H1 (cell line): Measurements from ENCODE around the gene PLK5. TPM values are rescaled to one million over a fixed set of nuclear protein-coding genes. Genes with fewer than 3 reads are reported as not detected.

Experiments used
- CTCF ChIA-PET: fragments of 300-600 bp; sonication (Branson Sonifier 250); formaldehyde crosslinking; loops from one replicate; lab custom pipeline; 2021; ENCODE audit not compliant: partially characterized antibody; lab: Charles Lee
- POLR2A ChIA-PET: fragments of 300-600 bp; sonication (Branson Sonifier 250); formaldehyde crosslinking; loops from one replicate; lab custom pipeline; 2021; ENCODE audit warnings: inconsistent platforms; ENCODE audit not compliant: partially characterized antibody; lab: Charles Lee
- DNase-seq, 2 experiments: peaks; one replicate each; pipeline versions ENCODE4 v3.0.0 to v3.0.0-alpha.2; 2010 to 2022; ENCODE audit warnings: low spot score in 2 of 2, low read depth in 1 of 2, mixed read lengths in 1 of 2
- FAIRE-seq: peaks from 2 replicates; lab custom pipeline; 2011; peaks lifted over from hg19 to GRCh38; lab: Jason Lieb, UNC
- H2AFZ ChIP-seq: 2 replicates; pipeline ENCODE4 v1.8.1; 2012; ENCODE audit warnings: low read length, inconsistent platforms
- H2AK5ac ChIP-seq: 2 replicates; pipeline ENCODE4 v1.6.1; 2013; ENCODE audit warnings: low read depth, low read length
- H2BK120ac ChIP-seq: replicated peaks from 2 replicates; pipeline ENCODE3; 2013; ENCODE audit warnings: low read depth, low read length, inconsistent platforms
- H2BK12ac ChIP-seq: 2 replicates; pipeline ENCODE4 v1.6.1; 2013; ENCODE audit warnings: low read depth, low read length
- H2BK15ac ChIP-seq: 2 replicates; pipeline ENCODE4 v1.6.1; 2013; ENCODE audit warnings: low read length
- H2BK20ac ChIP-seq: 2 replicates; pipeline ENCODE4 v1.6.1; 2013; ENCODE audit warnings: low read length
- H2BK5ac ChIP-seq: 2 replicates; pipeline ENCODE4 v1.6.1; 2013; ENCODE audit warnings: low read depth, low read length
- H3K14ac ChIP-seq: 2 replicates; pipeline ENCODE4 v1.6.1; 2013; ENCODE audit warnings: inconsistent platforms; ENCODE audit not compliant: insufficient read length
- H3K18ac ChIP-seq: 2 replicates; pipeline ENCODE4 v1.6.1; 2013; ENCODE audit warnings: low read length; ENCODE audit errors: extremely low read depth
- H3K23ac ChIP-seq: 2 replicates; pipeline ENCODE4 v1.6.1; 2013; ENCODE audit warnings: inconsistent platforms; ENCODE audit not compliant: insufficient read length
- H3K23me2 ChIP-seq: 2 replicates; pipeline ENCODE4 v1.6.1; 2013; ENCODE audit warnings: low read depth, low read length
- H3K27ac ChIP-seq: 2 replicates; pipeline ENCODE4 v1.6.1; 2011; ENCODE audit warnings: low read depth, low read length, inconsistent platforms
- H3K27me3 ChIP-seq, 4 experiments: replicated peaks in 1 of 4; 1 replicate in 1 of 4; 2 replicates in 3 of 4; pipeline versions ENCODE4 v1.6.1 to v1.8.1; 2011 to 2013; ENCODE audit warnings: low read length in 3 of 4, mild to moderate bottlenecking in 3 of 4, inconsistent platforms in 2 of 4, mixed read lengths in 2 of 4, moderate library complexity in 1 of 4; ENCODE audit not compliant: control insufficient read depth in 3 of 4, insufficient read depth in 3 of 4; ENCODE audit errors: extremely low read depth in 1 of 4
- H3K36me3 ChIP-seq, 4 experiments: 2 replicates each; pipeline versions ENCODE4 v1.6.1 to v1.8.1; 2011 to 2013; ENCODE audit warnings: mild to moderate bottlenecking in 4 of 4, low read length in 3 of 4, moderate library complexity in 2 of 4, control low read depth in 1 of 4, inconsistent platforms in 1 of 4; ENCODE audit not compliant: insufficient read depth in 4 of 4, control insufficient read depth in 2 of 4
- H3K4ac ChIP-seq: replicated peaks from 2 replicates; pipeline ENCODE3; 2013; ENCODE audit warnings: low read length, low read depth, mixed read lengths, inconsistent platforms; ENCODE audit not compliant: insufficient read length
- H3K4me1 ChIP-seq, 4 experiments: replicated peaks in 1 of 4; 1 replicate in 1 of 4; 2 replicates in 3 of 4; pipeline versions ENCODE4 v1.6.1 to v1.8.1; 2011 to 2013; ENCODE audit warnings: low read length in 3 of 4, inconsistent platforms in 2 of 4, mixed read lengths in 1 of 4; ENCODE audit not compliant: insufficient read depth in 4 of 4, control insufficient read depth in 3 of 4
- H3K4me2 ChIP-seq, 2 experiments: 2 replicates each; pipeline versions ENCODE4 v1.6.1 to v1.8.1; 2011 to 2013; ENCODE audit warnings: low read depth in 2 of 2, low read length in 2 of 2, control low read depth in 1 of 2, inconsistent platforms in 1 of 2, mild to moderate bottlenecking in 1 of 2; ENCODE audit not compliant: insufficient read depth in 1 of 2
- H3K4me3 ChIP-seq, 4 experiments: fragments of 200-600, 300-600 bp in 1 of 4; sonication (generic), shearing (Covaris generic), sonication (Bioruptor Twin) in 1 of 4; 2 replicates each; pipeline versions ENCODE4 v1.5.1 to v1.8.1; 2011 to 2016; ENCODE audit warnings: low read length in 4 of 4, low read depth in 3 of 4, control low read depth in 2 of 4, inconsistent platforms in 2 of 4, mild to moderate bottlenecking in 2 of 4, mixed read lengths in 1 of 4, moderate library complexity in 1 of 4; ENCODE audit not compliant: insufficient read depth in 2 of 4; ENCODE audit errors: extremely low read depth in 1 of 4
- H3K56ac ChIP-seq: replicated peaks from 2 replicates; pipeline ENCODE3; 2013; ENCODE audit warnings: low read depth, mild to moderate bottlenecking, mixed read lengths, low read length, inconsistent platforms; ENCODE audit not compliant: insufficient read length
- H3K79me1 ChIP-seq: 2 replicates; pipeline ENCODE4 v1.6.1; 2013; ENCODE audit warnings: low read depth, low read length, control low read depth
- H3K79me2 ChIP-seq, 2 experiments: 2 replicates each; pipeline versions ENCODE4 v1.6.1 to v1.8.1; 2012 to 2013; ENCODE audit warnings: low read length in 2 of 2, mild to moderate bottlenecking in 2 of 2, inconsistent platforms in 1 of 2; ENCODE audit not compliant: insufficient read depth in 2 of 2, control insufficient read depth in 1 of 2
- H3K9ac ChIP-seq, 4 experiments: replicated peaks in 1 of 4; 1 replicate in 1 of 4; 2 replicates in 3 of 4; pipeline versions ENCODE4 v1.6.1 to v1.8.1; 2011 to 2013; ENCODE audit warnings: low read depth in 3 of 4, low read length in 3 of 4, control low read depth in 2 of 4, mild to moderate bottlenecking in 2 of 4, moderate library complexity in 2 of 4, inconsistent platforms in 1 of 4; ENCODE audit errors: extremely low read depth in 1 of 4
- H3K9me3 ChIP-seq, 2 experiments: 2 replicates each; pipeline versions ENCODE4 v1.6.1 to v1.8.1; 2012 to 2013; ENCODE audit warnings: mild to moderate bottlenecking in 2 of 2, moderate library complexity in 2 of 2, control low read depth in 1 of 2, inconsistent platforms in 1 of 2, low read depth in 1 of 2, low read length in 1 of 2, mixed read lengths in 1 of 2; ENCODE audit not compliant: insufficient read depth in 2 of 2
- H4K20me1 ChIP-seq, 2 experiments: replicated peaks in 1 of 2; 2 replicates each; pipeline versions ENCODE3 to v1.8.1; 2011 to 2013; ENCODE audit warnings: inconsistent platforms in 2 of 2, low read length in 2 of 2, mild to moderate bottlenecking in 1 of 2; ENCODE audit not compliant: insufficient read depth in 2 of 2, control insufficient read depth in 1 of 2
- H4K5ac ChIP-seq: 2 replicates; pipeline ENCODE4 v1.6.1; 2013; ENCODE audit warnings: low read length, low read depth, mixed read lengths, inconsistent platforms; ENCODE audit not compliant: insufficient read length
- H4K8ac ChIP-seq: 2 replicates; pipeline ENCODE4 v1.8.0; 2013; ENCODE audit warnings: mild to moderate bottlenecking, moderate library complexity, low read length, inconsistent platforms; ENCODE audit not compliant: insufficient read depth; ENCODE audit errors: extremely low read depth
- H4K91ac ChIP-seq: replicated peaks from 2 replicates; pipeline ENCODE3; 2013; ENCODE audit warnings: low read length, mixed read lengths, inconsistent platforms; ENCODE audit not compliant: insufficient read length
- CHD1 ChIP-seq: IDR thresholded peaks from 2 replicates; pipeline ENCODE4 v1.6.1; 2012; ENCODE audit warnings: low read depth, low read length, improper control_type of control experiment
- CREB1 ChIP-seq: IDR thresholded peaks from 2 replicates; pipeline ENCODE4 v1.6.1; 2012; ENCODE audit warnings: inconsistent platforms
- RBBP5 ChIP-seq: IDR thresholded peaks from 2 replicates; pipeline ENCODE4 v1.7.1; 2012; ENCODE audit warnings: low read depth, mild to moderate bottlenecking, inconsistent platforms, low read length, moderate library complexity, borderline replicate concordance
- RNF2 ChIP-seq: fragments of 200-900, 300-1000 bp; sonication (generic); IDR thresholded peaks from 2 replicates; pipeline ENCODE4 v1.7.1; 2016; ENCODE audit warnings: borderline replicate concordance, low read depth, mild to moderate bottlenecking, antibody characterized with exemption, low read length; ENCODE audit not compliant: poor library complexity, severe bottlenecking; ENCODE audit errors: missing control alignments
- SP1 ChIP-seq: IDR thresholded peaks from 2 replicates; pipeline ENCODE4 v1.6.1; 2011; ENCODE audit warnings: low read depth, low read length
- SP2 ChIP-seq: IDR thresholded peaks from 2 replicates; pipeline ENCODE4 v1.6.1; 2012; ENCODE audit warnings: mild to moderate bottlenecking, low read length, inconsistent platforms
- TCF12 ChIP-seq: IDR thresholded peaks from 2 replicates; pipeline ENCODE4 v1.6.1; 2011; ENCODE audit warnings: low read depth, mild to moderate bottlenecking, low read length
- WGBS, 2 experiments: shearing (Covaris generic) in 1 of 2; methylation state at CpG; one replicate each; pipeline versions ENCODE4 v1.1.6 to v1.1.7; 2013 to 2015; ENCODE audit warnings: low lambda C conversion rate in 2 of 2, mixed read lengths in 2 of 2, inconsistent platforms in 1 of 2, low coverage in 1 of 2, missing lambda C conversion rate in 1 of 2; ENCODE audit not compliant: insufficient replicate concordance in 2 of 2, insufficient coverage in 1 of 2, insufficient read length in 1 of 2; ENCODE audit errors: extremely low coverage in 1 of 2, missing lambda C conversion rate in 1 of 2; 5-methylcytosine and 5-hydroxymethylcytosine counted together
- polyA plus RNA-seq, 7 experiments: library from polyadenylated mRNA; depleted of rRNA in 3 of 7; stranded (reverse) in 5 of 7; unstranded in 2 of 7; fragments of >200 nt in 5 of 7; fragments of 200-250 nt in 2 of 7; gene quantifications; 1 replicate in 5 of 7; 2 replicates in 1 of 7; 4 replicates in 1 of 7; pipeline versions ENCODE4 v1.2.1 to v1.2.3, GENCODE V29; 2011 to 2013; ENCODE audit warnings: missing spikeins in 2 of 7, mixed read lengths in 2 of 7
- total RNA-seq: library from RNA; stranded (reverse); fragmentation: NEBNext Ultra II Directional; extraction: Animal tissue kit (Norgen Biotek cat#: 25700); gene quantifications from 2 replicates; pipeline ENCODE4 v1.2.1, GENCODE V29; 2021
- TF ChIP-seq, protein P1 (sequence below): IDR thresholded peaks from 2 replicates; pipeline ENCODE4 v1.6.1; 2011; ENCODE audit warnings: low read length, improper control_type of control experiment
- TF ChIP-seq, protein P2 (sequence below): IDR thresholded peaks from 2 replicates; pipeline ENCODE4 v1.6.1; 2012; ENCODE audit warnings: inconsistent platforms

The PLK5 gene
- total and polyA plus RNA-seq, 2 of the 8 experiments (the other 6 are each of a cell fraction or from before 2014, with no cell fraction given): 0.43 to 0.45 TPM

DNA sequence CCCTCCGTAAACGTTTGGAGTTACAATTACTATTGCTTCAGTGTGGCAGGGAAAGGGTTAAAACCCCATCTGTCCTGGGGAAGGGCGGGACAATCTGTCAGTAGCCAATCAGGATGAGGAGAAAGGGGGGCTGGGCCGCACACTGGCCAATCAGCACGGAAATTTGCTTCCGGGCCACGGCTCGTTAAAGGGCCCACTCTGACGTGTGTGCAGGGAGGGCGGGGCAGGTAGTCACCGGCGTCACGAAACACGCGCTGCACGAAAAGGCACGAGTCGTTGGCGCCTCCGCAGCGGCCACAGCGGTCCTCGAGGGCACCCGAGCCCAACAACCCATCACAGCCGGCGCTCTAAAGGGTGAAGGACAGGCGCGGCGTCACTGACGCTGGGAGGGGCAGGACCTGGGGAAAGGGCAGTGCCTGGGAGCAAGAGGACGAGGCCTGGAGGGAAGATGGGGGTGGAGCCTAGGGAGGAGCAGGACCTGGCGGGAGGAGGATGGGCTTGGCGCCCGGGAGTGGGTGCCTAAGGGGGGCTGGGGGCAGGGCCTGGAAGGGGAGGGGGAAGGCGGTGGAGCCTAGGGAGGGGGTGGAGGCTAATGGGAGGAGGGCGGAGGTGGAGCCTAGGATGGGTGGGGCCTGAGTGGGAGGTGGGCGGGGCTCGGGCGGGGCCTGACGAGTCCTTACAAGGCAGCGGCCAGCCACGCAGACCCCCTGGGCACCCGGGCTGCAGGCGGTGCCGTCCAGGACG, 15.9 kb upstream of the PLK5 start:
- POLR2A ChIA-PET: interaction anchor here (0.9 to 1.5 kb wide), 2 partner anchors 54 to 70 kb away, joined by 3 read pairs; no protein-coding TSS in a partner anchor
- Histone ChIP-seq H3K9ac (peak overlapping the region in 3 of 4 experiments; percentile 2 to 35 (median 25); a peak in 3 of 7 replicates), H3K23me2 (peaks cover 10% of the 10 kb centered on the region; the same call in 1 of the 2 replicates), H3K79me2 (no peaks in the 10 kb centered on the region), H2AFZ (peak overlapping the region; percentile 61; the same call in 1 of the 2 replicates), H3K4me3 (peak overlapping the region; percentile 56 to 69 (median 64)), H3K9me3 (no peaks in the 10 kb centered on the region), H3K36me3 (no peaks in the 10 kb centered on the region), H3K79me1 (no peaks in the 10 kb centered on the region), H3K18ac (peak overlapping the region; percentile 100), H2BK15ac (peak overlapping the region; percentile 95; the same call in 1 of the 2 replicates), H2BK12ac (0 out of 2 replicates have a peak overlapping the region, but pooled peaks have one; percentile 55), H4K91ac (peak overlapping the region; percentile 94), H2BK120ac (no peak overlapping the region), H4K5ac (peak overlapping the region; percentile 90), H3K27ac (peak overlapping the region; percentile 72; the same call in 1 of the 2 replicates), H3K4me2 (peak overlapping the region; percentile 54 to 77), H2BK20ac (no peak overlapping the region), H2AK5ac (no peak overlapping the region; the same call in 1 of the 2 replicates), H3K4me1 (peaks cover 0 to 11% (median 7%) of the 10 kb centered on the region in 4 experiments; a peak in 5 of 7 replicates), H4K8ac (peak overlapping the region; percentile 91; the same call in 1 of the 2 replicates), H3K14ac (no peak overlapping the region), H2BK5ac (peak overlapping the region; percentile 99), H3K56ac (peak overlapping the region; percentile 79), H3K4ac (peak overlapping the region; percentile 57), H3K27me3 (peaks cover 0 to 21% (median 17%) of the 10 kb centered on the region in 4 experiments; a peak in 6 of 7 replicates), H3K23ac (no peak overlapping the region), H4K20me1 (peaks cover 0 to 4% of the 10 kb centered on the region in 2 experiments)
- DNase-seq (peak; percentile 91 to 94), FAIRE-seq (peak; percentile 95)
- CTCF ChIA-PET: no interaction called here
- 2% methylated on average over 37 of the region's 46 CpGs; no CpG with 5 or more reads in 1 of the 2 experiments for WGBS, 2 experiments
- TF ChIP-seq CHD1 (no peak), CREB1 (peak; percentile 91), SP2 (peak; percentile 80), TCF12 (no peak), RBBP5 (no peak), RNF2 (no peak), SP1 (peak; percentile 98)
- TF ChIP-seq, protein P1, sequence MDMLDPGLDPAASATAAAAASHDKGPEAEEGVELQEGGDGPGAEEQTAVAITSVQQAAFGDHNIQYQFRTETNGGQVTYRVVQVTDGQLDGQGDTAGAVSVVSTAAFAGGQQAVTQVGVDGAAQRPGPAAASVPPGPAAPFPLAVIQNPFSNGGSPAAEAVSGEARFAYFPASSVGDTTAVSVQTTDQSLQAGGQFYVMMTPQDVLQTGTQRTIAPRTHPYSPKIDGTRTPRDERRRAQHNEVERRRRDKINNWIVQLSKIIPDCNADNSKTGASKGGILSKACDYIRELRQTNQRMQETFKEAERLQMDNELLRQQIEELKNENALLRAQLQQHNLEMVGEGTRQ: no peak
- TF ChIP-seq, protein P2, sequence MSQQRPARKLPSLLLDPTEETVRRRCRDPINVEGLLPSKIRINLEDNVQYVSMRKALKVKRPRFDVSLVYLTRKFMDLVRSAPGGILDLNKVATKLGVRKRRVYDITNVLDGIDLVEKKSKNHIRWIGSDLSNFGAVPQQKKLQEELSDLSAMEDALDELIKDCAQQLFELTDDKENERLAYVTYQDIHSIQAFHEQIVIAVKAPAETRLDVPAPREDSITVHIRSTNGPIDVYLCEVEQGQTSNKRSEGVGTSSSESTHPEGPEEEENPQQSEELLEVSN: peak; percentile 57; the same call in 1 of the 2 replicates
